Caco-2 (cell line): ENCODE measurements around the gene EPHB1. TPM values are rescaled to one million over a fixed set of nuclear protein-coding genes. Genes with fewer than 3 reads are reported as not detected.
"Not testable (repeated sequence)": the region's sequence is repeated elsewhere in the genome, so short reads cannot be mapped to it uniquely, and the experiment has no call there.

ENCODE experiments used
- BruUV-seq: library from RNA; stranded (reverse); fragments of 400-500 nt; replicated peaks from 2 replicates; lab custom pipeline; 2021; lab: Mats Ljungman, UMichigan
- CTCF ChIA-PET: fragments of 300-600 bp; sonication (Branson Sonifier 250); formaldehyde crosslinking; loops from one replicate; lab custom pipeline; 2022; ENCODE audit warnings: antibody characterized with exemption; lab: Charles Lee
- POLR2A ChIA-PET: fragments of 300-600 bp; sonication (Branson Sonifier 250); formaldehyde crosslinking; loops from one replicate; lab custom pipeline; 2022; ENCODE audit warnings: antibody characterized with exemption; lab: Charles Lee
- DNase-seq, 2 experiments: peaks; one replicate each; pipeline versions ENCODE4 v3.0.0 to v3.0.0-alpha.2; 2020 to 2022
- H3K27me3 ChIP-seq: replicated peaks from 2 replicates; pipeline ENCODE4 v1.6.0; 2011; ENCODE audit warnings: low read length; ENCODE audit not compliant: control insufficient read depth, insufficient read depth
- H3K36me3 ChIP-seq: 2 replicates; pipeline ENCODE4 v1.5.1; 2011; ENCODE audit warnings: low read length; ENCODE audit not compliant: control insufficient read depth, insufficient read depth
- H3K4me1 ChIP-seq: fragments of 250-450 bp; sonication (Bioruptor Pico); 2 replicates; pipeline ENCODE4 v1.5.1; 2020; ENCODE audit warnings: mild to moderate bottlenecking
- H3K4me3 ChIP-seq: 2 replicates; pipeline ENCODE4 v1.5.1; 2011; ENCODE audit warnings: low read depth, mild to moderate bottlenecking, control low read depth, low read length
- H3K9me3 ChIP-seq: fragments of 250-450 bp; sonication (Bioruptor Pico); 2 replicates; pipeline ENCODE4 v1.5.1; 2020; ENCODE audit warnings: mild to moderate bottlenecking, moderate library complexity
- H3K27ac Mint-ChIP-seq: one replicate; pipeline ENCODE4 v1.8.0; 2022; ENCODE audit warnings: mixed read lengths; ENCODE audit not compliant: unreplicated experiment
- H3K27me3 Mint-ChIP-seq: one replicate; pipeline ENCODE4 v1.8.0; 2022; ENCODE audit warnings: mixed read lengths; ENCODE audit not compliant: insufficient read depth, unreplicated experiment
- H3K36me3 Mint-ChIP-seq: one replicate; pipeline ENCODE4 v1.8.0; 2022; ENCODE audit warnings: mild to moderate bottlenecking, mixed read lengths; ENCODE audit not compliant: insufficient read depth, unreplicated experiment
- H3K4me1 Mint-ChIP-seq: one replicate; pipeline ENCODE4 v1.8.0; 2022; ENCODE audit warnings: low read depth, mixed read lengths; ENCODE audit not compliant: unreplicated experiment
- H3K4me3 Mint-ChIP-seq: one replicate; pipeline ENCODE4 v1.8.0; 2022; ENCODE audit warnings: mild to moderate bottlenecking, moderate library complexity, mixed read lengths; ENCODE audit not compliant: unreplicated experiment
- H3K9me3 Mint-ChIP-seq: one replicate; pipeline ENCODE4 v1.8.0; 2022; ENCODE audit warnings: mixed read lengths; ENCODE audit not compliant: unreplicated experiment
- intact Hi-C: fragments of 100-400 bp; cut with micrococcal nuclease; formaldehyde crosslinking; loops from one replicate; pipeline ENCODE4 v1.10.0; 2022; ENCODE audit not compliant: unreplicated experiment
- total RNA-seq: library from RNA; stranded (reverse); gene quantifications from 2 replicates; pipeline ENCODE4 v1.2.3, GENCODE V29; 2022
- TF ChIP-seq, protein P1 (sequence below), 2 experiments: fragments of 200-600 bp in 1 of 2; IDR thresholded peaks; 1 replicate in 1 of 2; 2 replicates in 1 of 2; pipeline versions ENCODE4 v1.5.1 to v1.8.0; 2011 to 2022; ENCODE audit warnings: antibody characterized with exemption in 1 of 2, control low read depth in 1 of 2, inconsistent platforms in 1 of 2, low read depth in 1 of 2, low read length in 1 of 2, mild to moderate bottlenecking in 1 of 2, moderate library complexity in 1 of 2; ENCODE audit not compliant: insufficient read depth in 1 of 2, severe bottlenecking in 1 of 2, unreplicated experiment in 1 of 2

Gene EPHB1
- total RNA-seq, 1 experiment from 2014 or later: 2.3 TPM

- Histone ChIP-seq H3K36me3 (no peaks in the 10 kb centered on the region), H3K4me3 (no peak overlapping the region), H3K27me3 (no peaks in the 10 kb centered on the region), H3K4me1 (peaks cover 8% of the 10 kb centered on the region; the same call in 1 of the 2 replicates), H3K9me3 (no peaks in the 10 kb centered on the region)
- POLR2A ChIA-PET: no interaction called here
- Mint-ChIP-seq H3K36me3 (no peaks in the 10 kb centered on the region), H3K9me3 (no peaks in the 10 kb centered on the region), H3K4me3 (no peak overlapping the region), H3K4me1 (peaks cover 15% of the 10 kb centered on the region), H3K27ac (no peak overlapping the region), H3K27me3 (no peaks in the 10 kb centered on the region)
- DNase-seq: no peak
- intact Hi-C loops: no loop called here
- TF ChIP-seq, protein P1, sequence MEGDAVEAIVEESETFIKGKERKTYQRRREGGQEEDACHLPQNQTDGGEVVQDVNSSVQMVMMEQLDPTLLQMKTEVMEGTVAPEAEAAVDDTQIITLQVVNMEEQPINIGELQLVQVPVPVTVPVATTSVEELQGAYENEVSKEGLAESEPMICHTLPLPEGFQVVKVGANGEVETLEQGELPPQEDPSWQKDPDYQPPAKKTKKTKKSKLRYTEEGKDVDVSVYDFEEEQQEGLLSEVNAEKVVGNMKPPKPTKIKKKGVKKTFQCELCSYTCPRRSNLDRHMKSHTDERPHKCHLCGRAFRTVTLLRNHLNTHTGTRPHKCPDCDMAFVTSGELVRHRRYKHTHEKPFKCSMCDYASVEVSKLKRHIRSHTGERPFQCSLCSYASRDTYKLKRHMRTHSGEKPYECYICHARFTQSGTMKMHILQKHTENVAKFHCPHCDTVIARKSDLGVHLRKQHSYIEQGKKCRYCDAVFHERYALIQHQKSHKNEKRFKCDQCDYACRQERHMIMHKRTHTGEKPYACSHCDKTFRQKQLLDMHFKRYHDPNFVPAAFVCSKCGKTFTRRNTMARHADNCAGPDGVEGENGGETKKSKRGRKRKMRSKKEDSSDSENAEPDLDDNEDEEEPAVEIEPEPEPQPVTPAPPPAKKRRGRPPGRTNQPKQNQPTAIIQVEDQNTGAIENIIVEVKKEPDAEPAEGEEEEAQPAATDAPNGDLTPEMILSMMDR (IDR thresholded peaks at IDR 0.05; ENCODE audit: insufficient read depth in 1 of 2, low read depth in 1 of 2, low read length in 1 of 2, severe bottlenecking in 1 of 2, unreplicated experiment in 1 of 2): no peak
- CTCF ChIA-PET: no interaction called here
- no TSS peak for BruUV-seq
Measured at GRCh38 chr3:134777341-134777740, 17.7 kb upstream of the EPHB1 start.

GRCh38 chr3:134788283-134788682 lies 6.8 kb upstream of the EPHB1 start:
- H3K4me3 ChIP-seq, POLR2A ChIA-PET, H3K36me3 Mint-ChIP-seq, H3K4me1 Mint-ChIP-seq, H3K36me3 ChIP-seq, CTCF ChIA-PET, BruUV-seq, intact Hi-C loops, DNase-seq, H3K27me3 ChIP-seq, H3K4me3 Mint-ChIP-seq, H3K9me3 Mint-ChIP-seq, H3K4me1 ChIP-seq, H3K9me3 ChIP-seq, H3K27me3 Mint-ChIP-seq, H3K27ac Mint-ChIP-seq: not testable (repeated sequence)

GRCh38 chr3:134790065-134790464 lies 5.0 kb upstream of the EPHB1 start:
- BruUV-seq: no TSS peak
- no peak overlapping the region for H3K27ac Mint-ChIP-seq
- intact Hi-C loops: loop anchor here (10.0 kb wide), 1 partner anchor 185 kb away; no protein-coding TSS in a partner anchor
- CTCF ChIA-PET: no interaction called here
- no peaks in the 10 kb centered on the region for H3K27me3 ChIP-seq
- DNase-seq: no peak
- H3K4me3 ChIP-seq: no peak overlapping the region
- H3K9me3 Mint-ChIP-seq: no peaks in the 10 kb centered on the region
- no peaks in the 10 kb centered on the region for H3K36me3 Mint-ChIP-seq
- H3K9me3 ChIP-seq: no peaks in the 10 kb centered on the region
- H3K4me1 Mint-ChIP-seq: no peaks in the 10 kb centered on the region
- TF ChIP-seq, protein P1 (IDR thresholded peaks at IDR 0.05; ENCODE audit: insufficient read depth in 1 of 2, low read depth in 1 of 2, low read length in 1 of 2, severe bottlenecking in 1 of 2, unreplicated experiment in 1 of 2): no peak
- peaks cover 14% of the 10 kb centered on the region for H3K27me3 Mint-ChIP-seq
- no peak overlapping the region for H3K4me3 Mint-ChIP-seq
- no peaks in the 10 kb centered on the region for H3K4me1 ChIP-seq
- POLR2A ChIA-PET: no interaction called here
- no peaks in the 10 kb centered on the region for H3K36me3 ChIP-seq

- Histone ChIP-seq H3K27me3 (peaks cover 3% of the 10 kb centered on the region), H3K4me3 (no peak overlapping the region), H3K36me3 (no peaks in the 10 kb centered on the region), H3K4me1 (no peaks in the 10 kb centered on the region; the same call in 1 of the 2 replicates), H3K9me3 (no peaks in the 10 kb centered on the region)
- Mint-ChIP-seq H3K4me3 (no peak overlapping the region), H3K36me3 (no peaks in the 10 kb centered on the region), H3K9me3 (no peaks in the 10 kb centered on the region), H3K4me1 (no peaks in the 10 kb centered on the region), H3K27me3 (peaks cover 18% of the 10 kb centered on the region), H3K27ac (no peak overlapping the region)
- TF ChIP-seq, protein P1 (IDR thresholded peaks at IDR 0.05; ENCODE audit: insufficient read depth in 1 of 2, low read depth in 1 of 2, low read length in 1 of 2, severe bottlenecking in 1 of 2, unreplicated experiment in 1 of 2): no peak
- ChIA-PET POLR2A (no interaction called here), CTCF (no interaction called here)
- no peak for DNase-seq
- intact Hi-C loops: loop anchor here (10.0 kb wide), 1 partner anchor 183 kb away; no protein-coding TSS in a partner anchor
- no TSS peak for BruUV-seq
Measured at GRCh38 chr3:134791992-134792391, 3.1 kb upstream of the EPHB1 start.
